DND-41 (cell line): ENCODE measurements around the gene HELB.

ENCODE experiments used
- CTCF ChIP-seq: IDR thresholded peaks from 2 replicates; pipeline ENCODE4 v1.5.1; 2012; ENCODE audit warnings: borderline replicate concordance, low read length, moderate library complexity, mild to moderate bottlenecking; ENCODE audit not compliant: poor library complexity, severe bottlenecking; ENCODE audit errors: extremely low read depth
- EZH2 ChIP-seq: IDR thresholded peaks from 3 replicates; pipeline ENCODE4 v1.6.1; 2012; ENCODE audit warnings: borderline replicate concordance, low read depth, mild to moderate bottlenecking, moderate library complexity, low read length, inconsistent platforms; ENCODE audit not compliant: severe bottlenecking

GRCh38 chr12:66279123-66279712 is 23.1 kb upstream of the HELB start:
- TF ChIP-seq CTCF (peak; percentile 61), EZH2 (no peak)
